Activated T-cell treated with anti-CD3 and anti-CD28 coated beads, Interleukin-2, amount 50 U/mL, for 24 hours (primary cell): ENCODE measurements around the gene RGL1.

Experiments
- DNase-seq: peaks from one replicate; pipeline ENCODE4 v3.0.0-alpha.2; 2020
- H3K27ac Mint-ChIP-seq: 2 replicates; pipeline ENCODE4 v1.8.0; 2020; ENCODE audit warnings: mild to moderate bottlenecking, mixed read lengths
- H3K27me3 Mint-ChIP-seq: 2 replicates; pipeline ENCODE4 v1.8.0; 2020; ENCODE audit warnings: mixed read lengths
- H3K36me3 Mint-ChIP-seq: 2 replicates; pipeline ENCODE4 v1.8.0; 2020; ENCODE audit warnings: low read depth, mixed read lengths
- H3K4me1 Mint-ChIP-seq: 2 replicates; pipeline ENCODE4 v1.8.0; 2020; ENCODE audit warnings: low read depth, mixed read lengths
- H3K4me3 Mint-ChIP-seq: 2 replicates; pipeline ENCODE4 v1.8.0; 2020; ENCODE audit warnings: mild to moderate bottlenecking, moderate library complexity, mixed read lengths
- H3K9me3 Mint-ChIP-seq: 2 replicates; pipeline ENCODE4 v1.8.0; 2020; ENCODE audit warnings: mixed read lengths

RGL1 gene

GRCh38 chr1:183824291-183824690 lies 19.4 kb downstream of the RGL1 start:
- Mint-ChIP-seq H3K9me3 (no peaks in the 10 kb centered on the region), H3K4me3 (no peak overlapping the region), H3K27ac (no peak overlapping the region), H3K36me3 (no peaks in the 10 kb centered on the region), H3K27me3 (no peaks in the 10 kb centered on the region), H3K4me1 (no peaks in the 10 kb centered on the region)
- DNase-seq, result no peak

GRCh38 chr1:183827801-183828200 lies 22.9 kb downstream of the RGL1 start:
- no peaks in the 10 kb centered on the region for H3K36me3 Mint-ChIP-seq
- no peak overlapping the region for H3K4me3 Mint-ChIP-seq
- H3K27ac Mint-ChIP-seq, result no peak overlapping the region
- H3K4me1 Mint-ChIP-seq, result no peaks in the 10 kb centered on the region
- DNase-seq, result no peak
- H3K27me3 Mint-ChIP-seq, result no peaks in the 10 kb centered on the region
- H3K9me3 Mint-ChIP-seq, result no peaks in the 10 kb centered on the region

- no peak for DNase-seq
- Mint-ChIP-seq H3K36me3 (no peaks in the 10 kb centered on the region), H3K4me3 (no peak overlapping the region), H3K9me3 (no peaks in the 10 kb centered on the region), H3K4me1 (no peaks in the 10 kb centered on the region), H3K27ac (no peak overlapping the region), H3K27me3 (no peaks in the 10 kb centered on the region)
Measured at GRCh38 chr1:183830389-183830788, 25.5 kb downstream of the RGL1 start.

GRCh38 chr1:183831311-183831710 lies 26.4 kb downstream of the RGL1 start:
- Mint-ChIP-seq H3K4me3 (no peak overlapping the region), H3K27me3 (no peaks in the 10 kb centered on the region), H3K9me3 (no peaks in the 10 kb centered on the region), H3K27ac (no peak overlapping the region), H3K4me1 (no peaks in the 10 kb centered on the region), H3K36me3 (no peaks in the 10 kb centered on the region)
- DNase-seq, result no peak

GRCh38 chr1:183832459-183832858 lies 27.5 kb downstream of the RGL1 start:
- no peaks in the 10 kb centered on the region for H3K36me3 Mint-ChIP-seq
- no peak overlapping the region for H3K4me3 Mint-ChIP-seq
- H3K27me3 Mint-ChIP-seq, result no peaks in the 10 kb centered on the region
- no peaks in the 10 kb centered on the region for H3K4me1 Mint-ChIP-seq
- no peaks in the 10 kb centered on the region for H3K9me3 Mint-ChIP-seq
- H3K27ac Mint-ChIP-seq, result no peak overlapping the region
- no peak for DNase-seq

GRCh38 chr1:183834568-183834967 lies 29.6 kb downstream of the RGL1 start:
- H3K4me1 Mint-ChIP-seq, result no peaks in the 10 kb centered on the region
- no peaks in the 10 kb centered on the region for H3K36me3 Mint-ChIP-seq
- no peak overlapping the region for H3K4me3 Mint-ChIP-seq
- H3K27me3 Mint-ChIP-seq, result no peaks in the 10 kb centered on the region
- no peak overlapping the region for H3K27ac Mint-ChIP-seq
- no peaks in the 10 kb centered on the region for H3K9me3 Mint-ChIP-seq
- DNase-seq, result no peak

GRCh38 chr1:183836598-183836997 lies 31.7 kb downstream of the RGL1 start:
- H3K27me3 Mint-ChIP-seq, result no peaks in the 10 kb centered on the region
- no peaks in the 10 kb centered on the region for H3K9me3 Mint-ChIP-seq
- no peak for DNase-seq
- H3K27ac Mint-ChIP-seq, result no peak overlapping the region
- peaks cover 5% of the 10 kb centered on the region for H3K4me1 Mint-ChIP-seq
- no peaks in the 10 kb centered on the region for H3K36me3 Mint-ChIP-seq
- H3K4me3 Mint-ChIP-seq, result no peak overlapping the region

GRCh38 chr1:183837062-183837461 lies 32.1 kb downstream of the RGL1 start:
- Mint-ChIP-seq H3K27ac (no peak overlapping the region), H3K4me1 (peaks cover 10% of the 10 kb centered on the region), H3K36me3 (no peaks in the 10 kb centered on the region), H3K4me3 (no peak overlapping the region), H3K9me3 (no peaks in the 10 kb centered on the region), H3K27me3 (no peaks in the 10 kb centered on the region)
- DNase-seq, result no peak

- no peaks in the 10 kb centered on the region for H3K27me3 Mint-ChIP-seq
- no peak for DNase-seq
- no peaks in the 10 kb centered on the region for H3K9me3 Mint-ChIP-seq
- peaks cover 20% of the 10 kb centered on the region for H3K4me1 Mint-ChIP-seq
- H3K27ac Mint-ChIP-seq, result no peak overlapping the region
- H3K36me3 Mint-ChIP-seq, result no peaks in the 10 kb centered on the region
- H3K4me3 Mint-ChIP-seq, result no peak overlapping the region
Measured at GRCh38 chr1:183838221-183838620, 33.3 kb downstream of the RGL1 start.

- Mint-ChIP-seq H3K36me3 (no peaks in the 10 kb centered on the region), H3K9me3 (no peaks in the 10 kb centered on the region), H3K27me3 (no peaks in the 10 kb centered on the region), H3K27ac (no peak overlapping the region), H3K4me3 (no peak overlapping the region), H3K4me1 (peaks cover 20% of the 10 kb centered on the region)
- DNase-seq, result no peak
Measured at GRCh38 chr1:183840140-183840539, 35.2 kb downstream of the RGL1 start.

- Mint-ChIP-seq H3K27ac (peak overlapping the region; percentile 84), H3K4me1 (peaks cover 25% of the 10 kb centered on the region), H3K27me3 (no peaks in the 10 kb centered on the region), H3K36me3 (no peaks in the 10 kb centered on the region), H3K4me3 (no peak overlapping the region), H3K9me3 (no peaks in the 10 kb centered on the region)
- DNase-seq, result no peak
Measured at GRCh38 chr1:183841550-183841949, 36.6 kb downstream of the RGL1 start.

- Mint-ChIP-seq H3K9me3 (no peaks in the 10 kb centered on the region), H3K27ac (peak overlapping the region; percentile 84), H3K4me3 (peak overlapping the region; percentile 44), H3K4me1 (peaks cover 25% of the 10 kb centered on the region), H3K27me3 (no peaks in the 10 kb centered on the region), H3K36me3 (no peaks in the 10 kb centered on the region)
- DNase-seq, result no peak
Measured at GRCh38 chr1:183841950-183842794, 37.3 kb downstream of the RGL1 start.

- no peak for DNase-seq
- Mint-ChIP-seq H3K4me1 (peaks cover 25% of the 10 kb centered on the region), H3K36me3 (no peaks in the 10 kb centered on the region), H3K27me3 (no peaks in the 10 kb centered on the region), H3K27ac (peak overlapping the region; percentile 84), H3K9me3 (no peaks in the 10 kb centered on the region), H3K4me3 (peak overlapping the region; percentile 25)
Measured at GRCh38 chr1:183842795-183843144, 37.9 kb downstream of the RGL1 start.

GRCh38 chr1:183844806-183845205 lies 39.9 kb downstream of the RGL1 start:
- Mint-ChIP-seq H3K27ac (no peak overlapping the region), H3K9me3 (no peaks in the 10 kb centered on the region), H3K27me3 (no peaks in the 10 kb centered on the region), H3K4me3 (no peak overlapping the region), H3K4me1 (peaks cover 25% of the 10 kb centered on the region), H3K36me3 (no peaks in the 10 kb centered on the region)
- DNase-seq, result no peak

- Mint-ChIP-seq H3K36me3 (no peaks in the 10 kb centered on the region), H3K9me3 (no peaks in the 10 kb centered on the region), H3K27ac (no peak overlapping the region), H3K4me3 (no peak overlapping the region), H3K27me3 (no peaks in the 10 kb centered on the region), H3K4me1 (peaks cover 23% of the 10 kb centered on the region)
- no peak for DNase-seq
Measured at GRCh38 chr1:183845681-183846080, 40.8 kb downstream of the RGL1 start.

GRCh38 chr1:183847641-183848040 lies 42.7 kb downstream of the RGL1 start:
- Mint-ChIP-seq H3K36me3 (no peaks in the 10 kb centered on the region), H3K27me3 (no peaks in the 10 kb centered on the region), H3K27ac (no peak overlapping the region), H3K4me1 (peaks cover 9% of the 10 kb centered on the region), H3K4me3 (no peak overlapping the region), H3K9me3 (no peaks in the 10 kb centered on the region)
- no peak for DNase-seq
